Muscle layer of colon (tissue), 2 donors: ENCODE data around the gene SMTN.
"Not testable (repeated sequence)": the region's sequence is repeated elsewhere in the genome, so short reads cannot be mapped to it uniquely, and the experiment has no call there.

Experiments used
- H3K27ac ChIP-seq: one replicate; pipeline ENCODE4 v1.7.0; 2013; ENCODE audit warnings: low read depth, mild to moderate bottlenecking, low read length, moderate library complexity
- H3K27me3 ChIP-seq, 2 donors: one replicate each; pipeline ENCODE4 v1.7.0; 2013; ENCODE audit warnings: low read length in 2 of 2, mild to moderate bottlenecking in 2 of 2; ENCODE audit not compliant: insufficient read depth in 2 of 2, control insufficient read depth in 1 of 2
- H3K36me3 ChIP-seq: one replicate; pipeline ENCODE4 v1.7.0; 2013; ENCODE audit warnings: mild to moderate bottlenecking, low read length; ENCODE audit not compliant: insufficient read depth
- H3K4me1 ChIP-seq: one replicate; pipeline ENCODE4 v1.7.0; 2013; ENCODE audit warnings: mild to moderate bottlenecking, low read length; ENCODE audit not compliant: insufficient read depth
- H3K4me3 ChIP-seq, 2 donors: one replicate each; pipeline ENCODE4 v1.7.0; 2013; ENCODE audit warnings: low read length in 2 of 2, low read depth in 1 of 2, mild to moderate bottlenecking in 1 of 2, moderate library complexity in 1 of 2
- H3K9ac ChIP-seq: one replicate; pipeline ENCODE4 v1.7.0; 2013; ENCODE audit warnings: low read length
- H3K9me3 ChIP-seq: one replicate; pipeline ENCODE4 v1.7.0; 2013; ENCODE audit warnings: mild to moderate bottlenecking, low read length
- donor health status: abdominal sarcoma.
- donor health status: Adenocarcinoma of cecum.

SMTN gene

DNA sequence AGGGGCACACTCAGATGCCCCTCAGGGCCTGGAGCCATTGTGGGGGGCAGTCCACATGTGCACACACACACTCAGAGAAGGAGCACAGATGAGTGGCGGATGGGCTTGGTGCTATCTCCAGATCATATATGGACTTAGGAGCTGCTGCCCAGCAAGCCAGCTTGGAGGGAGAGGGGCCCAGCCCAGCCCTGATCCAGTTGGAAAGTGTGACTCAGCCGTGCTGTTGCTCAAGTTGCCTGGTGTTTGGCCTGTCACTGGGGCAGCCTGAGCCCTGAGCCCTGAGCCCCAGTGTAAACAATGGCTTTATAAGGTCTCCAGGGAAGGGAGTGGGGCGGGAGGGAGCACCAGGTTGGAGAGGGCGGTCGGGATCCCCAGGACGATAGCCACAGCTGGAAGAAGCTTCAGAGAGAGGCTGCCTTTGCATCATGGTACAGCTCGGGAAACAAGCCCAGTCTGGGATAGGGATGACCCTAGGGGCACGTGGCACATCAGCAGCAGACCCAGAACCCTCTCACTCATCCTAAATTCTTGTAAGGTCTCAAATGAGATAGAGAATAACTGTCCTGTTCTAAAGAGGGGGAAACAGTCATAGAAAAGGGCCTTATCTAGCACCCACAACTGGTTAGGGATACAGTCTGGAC is 21.4 kb downstream of the SMTN start:
- Histone ChIP-seq H3K4me3 (peak overlapping the region in 1 of 2 donors; percentile 29), H3K36me3 (peaks cover 69% of the 10 kb centered on the region), H3K9me3 (no peaks in the 10 kb centered on the region), H3K27me3 (no peaks in the 10 kb centered on the region), H3K9ac (peak overlapping the region; percentile 91), H3K27ac (peak overlapping the region; percentile 85), H3K4me1 (peaks cover 70% of the 10 kb centered on the region)

DNA sequence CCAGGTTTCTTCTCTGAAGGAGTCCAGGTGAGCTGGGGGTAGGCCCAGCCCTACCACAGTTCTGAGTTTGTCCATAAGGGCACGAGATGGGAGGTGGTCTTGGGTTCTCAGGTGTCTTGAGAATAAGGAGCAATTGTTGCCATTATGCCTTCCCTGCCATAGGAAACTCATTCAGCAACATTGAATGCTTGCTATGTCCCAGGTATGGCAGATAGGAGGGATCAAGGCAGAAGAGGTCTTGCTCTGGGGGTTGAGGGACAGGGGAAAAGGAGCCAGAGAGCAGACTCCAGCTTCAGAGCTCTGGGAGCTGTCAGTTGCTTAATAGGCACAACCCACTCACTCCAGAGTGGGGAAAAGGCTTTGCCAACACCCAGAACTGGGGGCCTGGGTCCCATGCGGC is 22.0 kb downstream of the SMTN start:
- Histone ChIP-seq H3K4me1 (peaks cover 67% of the 10 kb centered on the region), H3K27me3 (no peaks in the 10 kb centered on the region), H3K4me3 (peak overlapping the region in 1 of 2 donors; percentile 29), H3K9ac (peak overlapping the region; percentile 91), H3K36me3 (peaks cover 63% of the 10 kb centered on the region), H3K27ac (peak overlapping the region; percentile 85), H3K9me3 (no peaks in the 10 kb centered on the region)

DNA sequence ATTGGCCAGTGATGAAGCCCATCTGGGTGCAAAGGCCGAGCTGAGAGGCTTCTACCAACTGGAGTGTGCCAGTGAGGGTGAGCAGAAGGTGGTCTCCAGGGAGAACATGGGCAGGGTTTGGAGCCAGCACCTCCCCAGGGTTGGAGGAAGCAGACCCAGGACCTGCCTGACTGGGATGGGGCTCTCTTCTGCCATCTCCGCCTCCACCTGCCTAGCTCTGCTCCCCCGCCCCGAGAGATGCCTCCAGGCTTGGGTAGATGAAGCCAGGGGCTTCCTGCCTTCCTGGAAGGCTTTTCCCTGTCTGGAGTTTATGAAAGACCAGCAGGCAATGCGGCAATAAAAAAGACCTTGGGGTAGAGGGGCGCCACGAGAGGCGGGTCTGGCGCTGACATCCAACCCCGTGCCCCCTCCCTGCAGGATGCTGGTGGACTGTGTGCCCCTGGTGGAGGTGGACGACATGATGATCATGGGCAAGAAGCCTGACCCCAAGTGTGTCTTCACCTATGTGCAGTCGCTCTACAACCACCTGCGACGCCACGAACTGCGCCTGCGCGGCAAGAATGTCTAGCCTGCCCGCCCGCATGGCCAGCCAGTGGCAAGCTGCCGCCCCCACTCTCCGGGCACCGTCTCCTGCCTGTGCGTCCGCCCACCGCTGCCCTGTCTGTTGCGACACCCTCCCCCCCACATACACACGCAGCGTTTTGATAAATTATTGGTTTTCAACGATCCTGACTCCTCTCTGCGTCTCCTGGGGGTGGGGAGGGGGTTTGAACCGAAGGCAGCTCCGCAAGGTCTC is 23.0 kb downstream of the SMTN start:
- H3K4me1 ChIP-seq: peaks cover 61% of the 10 kb centered on the region
- no peaks in the 10 kb centered on the region for H3K27me3 ChIP-seq
- peak overlapping the region; percentile 85 for H3K27ac ChIP-seq
- peaks cover 56% of the 10 kb centered on the region for H3K36me3 ChIP-seq
- no peaks in the 10 kb centered on the region for H3K9me3 ChIP-seq
- peak overlapping the region in 1 of 2 donors; percentile 29 for H3K4me3 ChIP-seq
- H3K9ac ChIP-seq: peak overlapping the region; percentile 91

DNA sequence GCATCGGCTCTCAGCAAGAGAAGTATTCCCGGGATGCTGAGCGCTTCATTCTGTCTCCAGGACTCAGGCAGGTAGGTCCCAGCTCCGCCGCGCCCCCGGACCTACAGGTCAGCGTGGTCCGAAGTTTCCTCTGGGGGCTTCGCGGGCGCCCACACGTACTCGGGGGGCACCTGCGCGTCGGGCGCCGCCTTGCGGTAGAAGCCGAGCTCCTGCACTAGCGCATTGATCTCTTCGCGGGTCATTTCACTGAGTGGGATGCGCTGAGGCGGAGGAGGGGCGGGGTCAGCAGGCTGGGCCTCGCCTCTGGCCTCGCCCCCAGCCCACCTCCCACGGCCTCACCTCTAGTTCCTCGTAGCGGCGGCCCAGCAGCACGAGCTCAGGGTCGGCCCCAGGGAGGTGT is 23.8 kb downstream of the SMTN start:
- Histone ChIP-seq H3K4me3 (peak overlapping the region; percentile 33 to 84), H3K36me3 (peaks cover 48% of the 10 kb centered on the region), H3K27me3 (no peaks in the 10 kb centered on the region), H3K27ac (peak overlapping the region; percentile 84), H3K4me1 (peaks cover 53% of the 10 kb centered on the region), H3K9me3 (no peaks in the 10 kb centered on the region), H3K9ac (peak overlapping the region; percentile 96)

DNA sequence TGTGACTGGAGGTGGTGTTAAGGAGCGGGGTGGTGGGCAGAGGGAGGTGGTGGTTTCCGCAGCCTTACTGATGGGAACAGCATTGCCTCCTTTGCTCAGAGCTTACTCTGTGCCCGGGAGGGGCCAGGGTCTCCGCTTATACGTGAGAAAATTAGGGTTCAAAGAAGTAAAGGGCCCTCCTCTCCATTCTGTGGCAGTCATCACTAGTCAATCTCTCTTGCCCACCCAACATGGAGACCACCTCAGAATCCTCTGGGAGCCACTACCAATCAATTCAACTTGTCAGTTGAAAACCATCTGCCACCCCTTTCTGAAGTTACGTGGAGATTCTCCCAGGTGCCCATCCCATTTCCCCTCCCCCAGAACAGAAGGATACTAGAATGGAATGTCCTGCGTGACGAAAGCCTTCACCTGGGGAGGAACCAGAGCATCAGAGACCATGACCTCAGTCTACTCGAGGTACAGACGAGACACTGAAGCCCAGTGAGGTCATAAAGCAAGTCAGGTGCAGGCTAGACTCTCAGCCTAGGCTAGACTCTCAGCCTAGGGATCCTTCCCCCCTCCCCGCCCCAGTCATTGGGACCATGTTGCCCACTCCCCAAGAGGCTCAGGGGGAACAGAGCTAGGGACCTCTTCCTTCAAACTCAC is 24.3 kb downstream of the SMTN start:
- no peaks in the 10 kb centered on the region for H3K27me3 ChIP-seq
- no peaks in the 10 kb centered on the region for H3K9me3 ChIP-seq
- H3K4me1 ChIP-seq: peaks cover 48% of the 10 kb centered on the region
- peaks cover 43% of the 10 kb centered on the region for H3K36me3 ChIP-seq
- peak overlapping the region; percentile 96 for H3K9ac ChIP-seq
- H3K4me3 ChIP-seq: peak overlapping the region; percentile 33 to 84
- H3K27ac ChIP-seq: peak overlapping the region; percentile 84

DNA sequence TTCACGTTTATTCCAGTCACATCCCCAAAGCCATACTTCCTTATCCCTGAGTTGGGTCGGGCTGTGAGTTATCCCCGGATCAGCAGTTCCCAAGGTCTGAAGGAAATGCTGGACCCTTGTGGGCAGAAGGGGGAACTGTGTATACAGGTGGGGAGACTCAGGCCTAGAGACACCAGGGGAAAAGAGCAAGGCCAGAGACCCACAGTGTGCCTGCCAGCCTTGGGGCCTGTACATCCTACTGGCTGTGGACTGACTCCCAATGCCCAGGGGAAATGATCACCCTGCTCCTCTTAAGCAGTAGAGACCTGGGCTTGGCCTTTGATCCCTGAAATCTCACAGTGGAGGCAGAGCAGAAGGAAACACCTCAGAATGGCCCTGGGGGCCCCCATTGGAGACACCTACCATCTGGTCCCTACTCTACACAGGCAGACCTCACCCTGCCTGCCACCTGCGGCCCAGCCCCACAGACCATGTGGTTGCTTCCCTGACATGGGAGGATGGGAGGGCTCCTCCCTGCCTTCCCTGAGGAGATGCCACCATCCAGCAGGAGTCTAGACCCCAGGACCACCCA is 25.0 kb downstream of the SMTN start:
- Histone ChIP-seq H3K4me1 (peaks cover 43% of the 10 kb centered on the region), H3K9ac (peak overlapping the region; percentile 96), H3K36me3 (peaks cover 36% of the 10 kb centered on the region), H3K27me3 (no peaks in the 10 kb centered on the region), H3K9me3 (no peaks in the 10 kb centered on the region), H3K4me3 (peak overlapping the region; percentile 84 to 93), H3K27ac (peak overlapping the region; percentile 84)

DNA sequence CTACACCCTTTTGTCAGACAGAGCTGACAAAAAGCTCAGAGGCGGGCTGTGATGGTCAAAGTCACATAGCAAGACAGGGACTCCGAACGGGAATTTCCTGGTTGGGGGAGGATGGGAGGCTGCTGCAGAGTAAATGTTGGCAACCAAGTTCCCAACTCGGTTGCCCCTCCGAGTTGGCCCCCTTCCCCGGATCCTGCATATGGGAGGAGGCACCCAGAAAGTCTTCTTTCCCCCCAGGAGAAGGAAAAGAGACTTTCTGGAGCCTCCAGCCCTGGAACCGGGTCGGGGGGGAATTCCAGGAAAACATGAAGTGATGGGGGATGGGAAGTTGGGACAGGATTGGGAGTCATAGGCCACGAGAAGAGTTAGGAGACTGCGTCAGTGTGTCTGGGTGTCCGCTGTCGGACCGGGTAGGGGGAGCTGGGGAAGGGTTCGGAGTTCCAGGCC is 25.6 kb downstream of the SMTN start:
- Histone ChIP-seq H3K9me3 (no peaks in the 10 kb centered on the region), H3K4me1 (peaks cover 40% of the 10 kb centered on the region), H3K27me3 (no peaks in the 10 kb centered on the region), H3K9ac (peak overlapping the region; percentile 96), H3K36me3 (peaks cover 30% of the 10 kb centered on the region), H3K27ac (peak overlapping the region; percentile 84), H3K4me3 (peak overlapping the region; percentile 84 to 93)

DNA sequence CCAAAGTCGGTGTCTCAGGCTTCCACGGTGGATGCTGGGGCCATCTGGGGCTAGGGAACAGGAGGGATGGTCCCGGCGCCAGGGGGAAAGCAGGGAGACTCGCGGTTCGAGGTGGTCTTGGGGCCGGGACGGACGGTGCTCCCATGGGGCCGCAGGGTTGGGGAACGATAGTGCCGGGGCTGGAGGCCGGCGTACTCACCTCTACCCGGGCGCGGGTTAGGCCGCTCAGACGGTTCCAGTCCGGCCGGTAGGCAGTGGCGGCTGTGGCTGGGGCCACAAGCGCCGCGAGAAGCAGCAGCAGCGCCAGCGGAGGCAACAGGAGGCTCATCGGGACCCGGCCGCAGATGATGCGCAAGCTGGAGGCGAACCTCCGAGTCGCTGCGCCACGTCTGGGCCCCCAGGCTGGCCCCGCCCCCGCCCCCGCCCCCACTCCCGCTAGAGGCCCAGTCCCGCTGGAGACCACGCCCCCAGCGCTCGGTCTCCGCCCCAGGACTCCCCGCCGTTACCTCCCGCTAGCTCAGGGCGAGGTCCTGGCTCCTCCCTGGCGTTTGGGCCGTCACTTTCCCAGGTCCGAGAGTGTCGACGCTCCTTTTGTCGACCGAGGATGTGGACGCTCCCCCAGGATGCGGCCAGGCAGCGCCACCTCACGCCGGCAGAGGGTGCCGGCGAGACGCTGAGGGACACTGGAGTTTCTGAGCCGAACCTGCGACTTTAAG is 26.2 kb downstream of the SMTN start, which contains the start of gene SELENOM:
SELENOM (minus strand) TSS at position 391 of the 716 bp plus-strand sequence; CDS start at position 328, 63 bp downstream.
- Histone ChIP-seq H3K9me3 (no peaks in the 10 kb centered on the region), H3K27ac (peak within 1 kb of the TSS; percentile 84), H3K4me3 (peak within 1 kb of the TSS; percentile 84 to 93), H3K36me3 (peaks cover 24% of the 10 kb centered on the region), H3K9ac (peak within 1 kb of the TSS; percentile 96), H3K4me1 (peaks cover 34% of the 10 kb centered on the region), H3K27me3 (no peaks in the 10 kb centered on the region)

DNA sequence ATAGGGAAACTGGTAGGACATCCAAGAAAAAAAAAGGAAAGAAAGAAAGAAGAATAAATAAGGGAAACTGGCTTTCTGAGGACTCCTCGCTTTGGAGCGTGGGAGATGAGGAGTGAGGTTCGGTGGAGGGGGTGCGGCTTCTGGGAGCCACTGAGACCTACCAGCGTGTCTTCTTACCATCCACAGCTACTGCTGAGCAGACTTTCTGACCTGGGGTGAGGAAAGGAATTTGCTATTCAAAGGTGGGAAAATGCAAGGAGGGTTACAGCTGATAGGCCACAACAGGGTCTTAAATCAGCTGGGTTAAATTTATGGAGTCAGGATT is 26.7 kb downstream of the SMTN start:
- H3K27ac ChIP-seq: peak overlapping the region; percentile 74
- H3K9ac ChIP-seq: no peak overlapping the region
- peaks cover 30% of the 10 kb centered on the region for H3K4me1 ChIP-seq
- no peaks in the 10 kb centered on the region for H3K27me3 ChIP-seq
- H3K4me3 ChIP-seq: peak overlapping the region in 1 of 2 donors; percentile 47
- H3K9me3 ChIP-seq: no peaks in the 10 kb centered on the region
- peaks cover 22% of the 10 kb centered on the region for H3K36me3 ChIP-seq

DNA sequence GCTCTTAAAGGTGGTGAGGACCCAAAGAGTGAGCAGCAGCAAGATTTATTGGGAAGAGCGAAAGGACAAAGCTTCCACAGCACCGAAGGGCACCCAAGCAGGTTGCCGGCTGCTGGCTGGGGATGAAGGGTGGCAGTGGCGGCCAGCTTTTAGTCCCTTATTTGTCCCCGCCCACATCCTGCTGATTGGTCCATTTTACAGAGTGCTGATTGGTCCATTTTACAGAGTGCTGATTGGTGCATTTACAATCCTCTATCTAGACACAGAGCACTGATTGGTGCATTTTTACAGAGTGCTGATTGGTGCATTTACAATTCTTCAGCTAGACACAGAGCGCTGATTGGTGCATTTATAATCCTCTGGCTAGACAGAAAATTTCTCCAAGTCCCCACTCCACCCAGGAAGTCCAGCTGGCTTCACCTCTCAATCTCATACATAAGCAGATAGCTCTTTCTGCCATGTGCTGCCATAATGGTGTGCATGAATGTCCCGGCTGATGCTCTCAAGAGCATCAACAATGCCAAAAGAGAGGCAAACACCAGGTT is 31.5 kb downstream of the SMTN start:
- not testable (repeated sequence) for H3K9ac ChIP-seq, H3K4me1 ChIP-seq

More for the DNA sequence above, 31.5 kb downstream of the SMTN start:
- not testable (repeated sequence) for H3K27ac ChIP-seq, H3K36me3 ChIP-seq, H3K9me3 ChIP-seq, H3K4me3 ChIP-seq, H3K27me3 ChIP-seq
